Measurements from ENCODE around the gene KSR1. TPM values are rescaled to one million over a fixed set of nuclear protein-coding genes. Genes with fewer than 3 reads are reported as not detected.
A peak's percentile ranks its signal among the peaks of the same experiment; 100 is the strongest.

The KSR1 gene
- total RNA-seq, 2 donors from 2014 or later: 33.7 to 46.3 TPM

- peaks cover 3% of the 10 kb centered on the region for H3K36me3 Mint-ChIP-seq (ENCODE audit: low read depth)
- peaks cover 56% of the 10 kb centered on the region for H3K4me1 Mint-ChIP-seq
- 72 to 81% methylated on average over 5 to 7 of the region's 7 CpGs for WGBS, 2 experiments (ENCODE audit: insufficient coverage in 1 of 2, insufficient read length in 1 of 2)
- peak overlapping the region; percentile 93 for H3K27ac Mint-ChIP-seq
- Histone ChIP-seq H3K9ac (ENCODE audit: extremely low read depth, low read length, poor library complexity, severe bottlenecking) (no peak overlapping the region), H3K4me1 (ENCODE audit: control insufficient read depth, insufficient read depth, low read length) (peaks cover 23% of the 10 kb centered on the region), H3K9me3 (ENCODE audit: control insufficient read depth, low read length) (no peaks in the 10 kb centered on the region), H3K27me3 (ENCODE audit: control insufficient read depth, insufficient read depth, low read length, poor library complexity, severe bottlenecking) (no peaks in the 10 kb centered on the region), H3K4me3 (ENCODE audit: low read length) (no peak overlapping the region), H3K27ac (ENCODE audit: low read depth, low read length) (no peak overlapping the region), H3K36me3 (ENCODE audit: control insufficient read depth, insufficient read depth, low read length) (no peaks in the 10 kb centered on the region)
- no peaks in the 10 kb centered on the region for H3K9me3 Mint-ChIP-seq
- DNase-seq: no peak
- no peak for TF ChIP-seq CTCF (conservative IDR thresholded peaks at IDR 0.05)
- H3K4me3 Mint-ChIP-seq: no peak overlapping the region
- H3K27me3 Mint-ChIP-seq (ENCODE audit: insufficient read depth): peaks cover 9% of the 10 kb centered on the region
Observed at GRCh38 chr17:27459433-27459832, 3.2 kb downstream of the KSR1 start.

- DNase-seq: peak; percentile 61
- no peaks in the 10 kb centered on the region for H3K9me3 ChIP-seq (ENCODE audit: control insufficient read depth, low read length)
- Mint-ChIP-seq H3K4me1 (peaks cover 56% of the 10 kb centered on the region), H3K27ac (peak overlapping the region; percentile 30), H3K4me3 (no peak overlapping the region), H3K9me3 (no peaks in the 10 kb centered on the region), H3K27me3 (ENCODE audit: insufficient read depth) (peaks cover 5% of the 10 kb centered on the region), H3K36me3 (ENCODE audit: low read depth) (peaks cover 3% of the 10 kb centered on the region)
- no peak overlapping the region for H3K27ac ChIP-seq (ENCODE audit: low read depth, low read length)
- H3K36me3 ChIP-seq (ENCODE audit: control insufficient read depth, insufficient read depth, low read length): no peaks in the 10 kb centered on the region
- 58 to 67% methylated on average over 3 to 6 of the region's 6 CpGs for WGBS, 2 experiments (ENCODE audit: insufficient coverage in 1 of 2, insufficient read length in 1 of 2)
- H3K4me3 ChIP-seq (ENCODE audit: low read length): no peak overlapping the region
- no peaks in the 10 kb centered on the region for H3K27me3 ChIP-seq (ENCODE audit: control insufficient read depth, insufficient read depth, low read length, poor library complexity, severe bottlenecking)
- H3K4me1 ChIP-seq (ENCODE audit: control insufficient read depth, insufficient read depth, low read length): peaks cover 23% of the 10 kb centered on the region
- TF ChIP-seq CTCF (conservative IDR thresholded peaks at IDR 0.05): no peak
- no peak overlapping the region for H3K9ac ChIP-seq (ENCODE audit: extremely low read depth, low read length, poor library complexity, severe bottlenecking)
Observed at GRCh38 chr17:27460196-27460725, 4.0 kb downstream of the KSR1 start.

- no peak overlapping the region for H3K4me3 ChIP-seq (ENCODE audit: low read length)
- no peaks in the 10 kb centered on the region for H3K36me3 ChIP-seq (ENCODE audit: control insufficient read depth, insufficient read depth, low read length)
- H3K4me1 ChIP-seq (ENCODE audit: control insufficient read depth, insufficient read depth, low read length): peaks cover 24% of the 10 kb centered on the region
- Mint-ChIP-seq H3K27ac (no peak overlapping the region), H3K36me3 (ENCODE audit: low read depth) (peaks cover 3% of the 10 kb centered on the region), H3K27me3 (ENCODE audit: insufficient read depth) (no peaks in the 10 kb centered on the region), H3K4me3 (no peak overlapping the region), H3K9me3 (no peaks in the 10 kb centered on the region), H3K4me1 (peaks cover 60% of the 10 kb centered on the region)
- DNase-seq: peak; percentile 80
- no peaks in the 10 kb centered on the region for H3K9me3 ChIP-seq (ENCODE audit: control insufficient read depth, low read length)
- no peak overlapping the region for H3K27ac ChIP-seq (ENCODE audit: low read depth, low read length)
- H3K27me3 ChIP-seq (ENCODE audit: control insufficient read depth, insufficient read depth, low read length, poor library complexity, severe bottlenecking): no peaks in the 10 kb centered on the region
- 79 to 90% methylated on average over 4 to 10 of the region's 10 CpGs for WGBS, 2 experiments (ENCODE audit: insufficient coverage in 1 of 2, insufficient read length in 1 of 2)
- H3K9ac ChIP-seq (ENCODE audit: extremely low read depth, low read length, poor library complexity, severe bottlenecking): no peak overlapping the region
- no peak for TF ChIP-seq CTCF (conservative IDR thresholded peaks at IDR 0.05)
Observed at GRCh38 chr17:27461192-27461859, 5.1 kb downstream of the KSR1 start.
